RKO (cell line): ENCODE results near the gene RNF20.
A peak's percentile ranks its signal among the peaks of the same experiment; 100 is the strongest.
"Not testable (repeated sequence)": the region's sequence is repeated elsewhere in the genome, so short reads cannot be mapped to it uniquely, and the experiment has no call there.

Source experiments
- DNase-seq: peaks from one replicate; pipeline ENCODE4 v3.0.0-alpha.2; 2016; ENCODE audit warnings: low spot score

RNF20 gene

GRCh38 chr9:101536938-101537337 is 3.3 kb downstream of the RNF20 start:
- DNase-seq: peak; percentile 72

GRCh38 chr9:101540069-101540468 is 6.4 kb downstream of the RNF20 start:
- no peak for DNase-seq

GRCh38 chr9:101543098-101543735 is 9.6 kb downstream of the RNF20 start:
- no peak for DNase-seq

- not testable (repeated sequence) for DNase-seq
These were observed 15.9 kb downstream of the RNF20 start for GRCh38 chr9:101549472-101550098.

GRCh38 chr9:101561740-101562139 is 28.1 kb downstream of the RNF20 start:
- no peak for DNase-seq

- no peak for DNase-seq
These were observed 29.3 kb downstream of the RNF20 start for GRCh38 chr9:101562966-101563365.

- DNase-seq: no peak
These were observed 30.6 kb downstream of the RNF20 start for GRCh38 chr9:101564252-101564651.

- peak; percentile 81 for DNase-seq
These were observed 33.5 kb downstream of the RNF20 start for GRCh38 chr9:101566904-101567724.

GRCh38 chr9:101567725-101568350 is 34.2 kb downstream of the RNF20 start:
- DNase-seq: no peak

- DNase-seq: no peak
These were observed 36.3 kb downstream of the RNF20 start for GRCh38 chr9:101569741-101570501.

- DNase-seq: no peak
These were observed 37.5 kb downstream of the RNF20 start for GRCh38 chr9:101571114-101571513.

- DNase-seq: no peak
These were observed 38.7 kb downstream of the RNF20 start for GRCh38 chr9:101572316-101572715.

GRCh38 chr9:101574731-101575333 is 41.2 kb downstream of the RNF20 start:
- DNase-seq: no peak

GRCh38 chr9:101578378-101578777 is 44.7 kb downstream of the RNF20 start:
- no peak for DNase-seq

GRCh38 chr9:101579711-101580545 is 46.3 kb downstream of the RNF20 start:
- DNase-seq: no peak

- peak; percentile 65 for DNase-seq
These were observed 48.9 kb downstream of the RNF20 start for GRCh38 chr9:101582553-101582952.

- DNase-seq: no peak
These were observed 52.1 kb downstream of the RNF20 start for GRCh38 chr9:101585740-101586139.

GRCh38 chr9:101586651-101587050 is 53.0 kb downstream of the RNF20 start:
- DNase-seq: no peak

- DNase-seq: no peak
These were observed 53.8 kb downstream of the RNF20 start for GRCh38 chr9:101587332-101588043.

- DNase-seq: peak; percentile 95
These were observed 56.4 kb downstream of the RNF20 start for GRCh38 chr9:101590074-101590473.
